GM20000 (cell line): ENCODE measurements around the gene ADD1.

Source experiments
- DNase-seq: peaks from one replicate; pipeline ENCODE4 v3.0.0; 2012; ENCODE audit warnings: low spot score
- TF ChIP-seq, protein P1 (sequence below): IDR thresholded peaks from 2 replicates; pipeline ENCODE4 v1.5.1; 2012; ENCODE audit warnings: mild to moderate bottlenecking, control low read depth; ENCODE audit errors: extremely low read depth, missing control alignments

The ADD1 gene

GRCh38 chr4:2862528-2862927, 18.9 kb downstream of the ADD1 start:
- TF ChIP-seq, protein P1, sequence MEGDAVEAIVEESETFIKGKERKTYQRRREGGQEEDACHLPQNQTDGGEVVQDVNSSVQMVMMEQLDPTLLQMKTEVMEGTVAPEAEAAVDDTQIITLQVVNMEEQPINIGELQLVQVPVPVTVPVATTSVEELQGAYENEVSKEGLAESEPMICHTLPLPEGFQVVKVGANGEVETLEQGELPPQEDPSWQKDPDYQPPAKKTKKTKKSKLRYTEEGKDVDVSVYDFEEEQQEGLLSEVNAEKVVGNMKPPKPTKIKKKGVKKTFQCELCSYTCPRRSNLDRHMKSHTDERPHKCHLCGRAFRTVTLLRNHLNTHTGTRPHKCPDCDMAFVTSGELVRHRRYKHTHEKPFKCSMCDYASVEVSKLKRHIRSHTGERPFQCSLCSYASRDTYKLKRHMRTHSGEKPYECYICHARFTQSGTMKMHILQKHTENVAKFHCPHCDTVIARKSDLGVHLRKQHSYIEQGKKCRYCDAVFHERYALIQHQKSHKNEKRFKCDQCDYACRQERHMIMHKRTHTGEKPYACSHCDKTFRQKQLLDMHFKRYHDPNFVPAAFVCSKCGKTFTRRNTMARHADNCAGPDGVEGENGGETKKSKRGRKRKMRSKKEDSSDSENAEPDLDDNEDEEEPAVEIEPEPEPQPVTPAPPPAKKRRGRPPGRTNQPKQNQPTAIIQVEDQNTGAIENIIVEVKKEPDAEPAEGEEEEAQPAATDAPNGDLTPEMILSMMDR: no peak
- no peak for DNase-seq

DNA sequence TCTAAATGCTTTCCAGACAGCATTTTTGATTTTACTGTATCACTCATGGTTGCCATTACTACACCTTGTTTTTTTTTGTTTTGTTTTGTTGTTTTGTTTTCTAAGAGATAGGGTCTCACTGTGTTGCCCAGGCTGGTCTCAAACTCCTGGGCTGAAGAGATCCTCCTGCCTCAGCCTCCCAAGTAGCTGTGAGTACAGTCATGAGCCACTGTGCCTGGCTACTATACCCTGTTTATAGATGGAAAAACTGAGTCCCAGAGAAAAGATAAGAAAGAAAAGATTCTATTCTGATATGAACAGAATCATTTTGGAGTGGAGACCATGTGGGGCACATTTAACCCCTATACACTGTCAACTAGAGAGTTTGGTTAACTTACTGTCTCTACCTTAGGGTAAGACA, 20.0 kb downstream of the ADD1 start:
- DNase-seq: no peak
- TF ChIP-seq, protein P1: no peak

DNA sequence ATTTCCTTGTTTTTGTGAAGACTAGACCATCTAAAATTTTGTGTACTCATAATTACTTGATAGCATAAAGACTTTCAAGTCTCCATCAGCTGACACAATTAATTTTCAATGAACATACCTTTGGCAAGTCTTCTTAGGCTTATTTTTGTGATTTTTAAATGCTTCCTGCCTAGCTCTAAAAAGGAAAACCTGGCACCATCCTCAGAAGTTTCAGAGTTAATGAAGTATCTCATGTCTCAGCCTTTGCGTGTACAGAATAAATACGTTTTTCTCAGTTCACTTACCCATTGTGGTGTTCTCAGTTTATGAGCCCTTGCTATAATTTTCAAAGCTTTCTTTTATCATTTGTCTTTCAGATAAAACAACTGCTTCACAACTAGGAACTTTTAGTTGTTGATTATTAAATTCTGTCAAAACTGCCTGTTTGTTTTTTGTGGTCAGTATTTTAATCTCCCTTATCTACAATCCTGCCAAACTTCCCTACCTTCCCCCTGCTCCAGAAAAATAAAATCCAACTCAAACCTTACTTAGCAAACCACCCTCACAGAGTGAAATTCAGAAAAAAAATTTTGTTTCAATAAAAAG, 21.6 kb downstream of the ADD1 start:
- TF ChIP-seq, protein P1: no peak
- DNase-seq: no peak

- DNase-seq: no peak
These were observed 22.7 kb downstream of the ADD1 start for GRCh38 chr4:2866160-2866861.

DNA sequence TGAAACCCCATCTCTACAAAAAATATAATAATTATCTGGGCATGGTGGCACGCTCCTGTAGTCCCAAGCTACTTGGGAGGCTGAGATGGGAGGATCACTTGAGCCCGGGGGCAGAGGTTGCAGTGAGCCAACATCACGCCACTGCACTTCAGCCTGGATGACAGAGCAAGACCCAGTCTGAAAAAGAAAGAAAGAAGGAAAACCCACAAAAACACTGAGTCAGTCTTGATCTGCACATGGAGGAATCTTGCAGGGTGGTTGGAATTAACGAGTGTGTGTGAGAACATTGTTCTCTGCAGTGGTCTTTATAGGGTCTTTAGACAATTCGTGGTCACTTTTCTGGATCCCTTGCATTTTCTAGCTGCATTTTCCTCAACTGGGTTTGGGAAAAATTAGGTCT, 23.2 kb downstream of the ADD1 start:
- TF ChIP-seq, protein P1: no peak
- DNase-seq: no peak

More at GRCh38 chr4:2866160-2866861, 22.7 kb downstream of the ADD1 start:
- TF ChIP-seq, protein P1: no peak

- DNase-seq: no peak
- TF ChIP-seq, protein P1: no peak
These were observed 24.3 kb downstream of the ADD1 start for GRCh38 chr4:2867758-2868491.

DNA sequence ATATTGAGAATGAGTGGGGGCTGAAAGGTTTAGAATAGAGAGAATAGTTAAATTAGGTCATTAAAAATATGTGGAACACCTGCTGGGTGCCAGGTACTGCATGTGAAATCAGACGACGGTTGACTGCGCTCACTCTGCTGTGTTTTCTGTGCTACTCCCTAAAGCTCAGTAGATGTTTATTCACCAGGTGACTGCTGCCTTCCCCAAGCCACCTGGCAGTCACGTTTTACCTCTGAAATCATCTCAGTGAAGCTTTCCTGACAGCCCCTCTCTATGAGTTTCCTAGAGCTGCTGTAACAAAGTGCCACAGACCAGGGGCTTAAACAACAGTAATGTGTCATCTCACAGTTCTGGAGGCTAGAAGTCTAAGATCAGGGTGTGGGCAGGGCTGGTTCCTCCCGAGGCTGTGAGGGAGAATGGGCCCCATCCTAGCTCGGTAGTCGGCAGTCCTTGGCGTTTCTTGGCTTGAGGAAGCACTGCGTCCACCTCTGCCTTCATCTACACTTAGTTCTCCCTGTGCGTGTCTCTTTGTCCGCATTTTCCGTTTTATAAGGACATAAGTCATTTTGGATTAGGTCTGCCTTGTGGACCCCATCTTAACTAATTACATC, 25.3 kb downstream of the ADD1 start:
- no peak for DNase-seq
- TF ChIP-seq, protein P1: no peak
